Neural cell (in vitro differentiated cells): ENCODE results near the gene ACSS1. TPM values are rescaled to one million over a fixed set of nuclear protein-coding genes. Genes with fewer than 3 reads are reported as not detected.

Experiments used
- H2AFZ ChIP-seq: fragments of 200-600, 300-800 bp; sonication (generic), shearing (Covaris generic); 2 replicates; pipeline ENCODE4 v1.6.0; 2014; ENCODE audit warnings: low read depth, mild to moderate bottlenecking, antibody characterized with exemption, low read length, moderate library complexity
- H3F3A ChIP-seq: fragments of 200-600 bp; shearing (Covaris generic); 2 replicates; pipeline ENCODE4 v1.6.1; 2016; ENCODE audit warnings: mild to moderate bottlenecking, moderate library complexity, mixed read lengths, antibody characterized with exemption, low read length; ENCODE audit not compliant: insufficient read depth, poor library complexity, severe bottlenecking
- H3K27ac ChIP-seq: fragments of 200-600, 300-800 bp; sonication (generic), shearing (Covaris generic); 2 replicates; pipeline ENCODE4 v1.5.1; 2014; ENCODE audit warnings: mild to moderate bottlenecking, low read length, moderate library complexity
- H3K27me3 ChIP-seq: fragments of 300-800, 200-600 bp; sonication (generic), shearing (Covaris generic); 2 replicates; pipeline ENCODE4 v1.6.0; 2014; ENCODE audit warnings: mild to moderate bottlenecking, low read depth, low read length, moderate library complexity; ENCODE audit not compliant: insufficient read depth
- H3K36me3 ChIP-seq: fragments of 300-800, 200-600 bp; sonication (generic), shearing (Covaris generic); 2 replicates; pipeline ENCODE4 v1.5.1; 2014; ENCODE audit warnings: mild to moderate bottlenecking, antibody characterized with exemption, low read length, moderate library complexity; ENCODE audit not compliant: insufficient read depth
- H3K4me2 ChIP-seq: fragments of 300-800, 200-600 bp; sonication (generic), shearing (Covaris generic); 2 replicates; pipeline ENCODE4 v1.6.0; 2014; ENCODE audit warnings: mild to moderate bottlenecking, low read length
- H3K4me3 ChIP-seq: fragments of 300-800, 200-600 bp; sonication (generic), shearing (Covaris generic); 2 replicates; pipeline ENCODE4 v1.5.1; 2014; ENCODE audit warnings: mild to moderate bottlenecking, low read length, moderate library complexity
- H3K79me2 ChIP-seq: fragments of 200-600 bp; shearing (Covaris generic); replicated peaks from 2 replicates; pipeline ENCODE4 v1.6.0; 2014; ENCODE audit warnings: mild to moderate bottlenecking, low read length, moderate library complexity; ENCODE audit not compliant: insufficient read depth
- H3K9ac ChIP-seq: fragments of 300-800, 200-600 bp; sonication (generic), shearing (Covaris generic); 2 replicates; pipeline ENCODE4 v1.6.1; 2016; ENCODE audit warnings: mild to moderate bottlenecking, low read length, mixed read lengths
- H3K9me2 ChIP-seq: fragments of 200-600 bp; shearing (Covaris generic); 2 replicates; pipeline ENCODE4 v1.6.1; 2016; ENCODE audit warnings: mild to moderate bottlenecking, low read length, mixed read lengths; ENCODE audit not compliant: insufficient read depth
- H3K9me3 ChIP-seq: fragments of 200-600, 300-800 bp; sonication (generic), shearing (Covaris generic); 2 replicates; pipeline ENCODE4 v1.6.1; 2016; ENCODE audit warnings: mild to moderate bottlenecking, mixed run types, low read length, moderate library complexity, mixed read lengths
- H4K20me1 ChIP-seq: fragments of 200-600 bp; shearing (Covaris generic); 2 replicates; pipeline ENCODE4 v1.6.1; 2016; ENCODE audit warnings: mild to moderate bottlenecking, mixed run types; ENCODE audit not compliant: insufficient read depth
- EP300 ChIP-seq: fragments of 450-650 bp; conservative IDR thresholded peaks from 2 replicates; pipeline ENCODE4 v1.6.1; 2014; ENCODE audit warnings: antibody characterized with exemption, mild to moderate bottlenecking, moderate library complexity; ENCODE audit not compliant: poor library complexity, severe bottlenecking
- EZH2 ChIP-seq: fragments of 200-600, 300-800 bp; shearing (Covaris generic), sonication (generic); IDR thresholded peaks from 2 replicates; pipeline ENCODE4 v1.6.1; 2014; ENCODE audit warnings: antibody characterized with exemption, low read length, borderline replicate concordance, mild to moderate bottlenecking; ENCODE audit not compliant: insufficient read depth, poor library complexity, severe bottlenecking
- MXI1 ChIP-seq: fragments of 450-650 bp; conservative IDR thresholded peaks from 2 replicates; pipeline ENCODE4 v1.6.1; 2014; ENCODE audit warnings: antibody characterized with exemption, mild to moderate bottlenecking; ENCODE audit not compliant: poor library complexity, severe bottlenecking
- POLR2AphosphoS5 ChIP-seq: IDR thresholded peaks from 2 replicates; pipeline ENCODE4 v1.6.1; 2012
- RAD21 ChIP-seq: fragments of 450-650 bp; conservative IDR thresholded peaks from 2 replicates; pipeline ENCODE4 v1.6.1; 2014; ENCODE audit warnings: antibody characterized with exemption, mild to moderate bottlenecking, moderate library complexity
- SMC3 ChIP-seq: fragments of 450-650 bp; conservative IDR thresholded peaks from 2 replicates; pipeline ENCODE4 v1.6.1; 2014; ENCODE audit warnings: antibody characterized with exemption, mild to moderate bottlenecking, moderate library complexity; ENCODE audit not compliant: poor library complexity
- TAF1 ChIP-seq: IDR thresholded peaks from 2 replicates; pipeline ENCODE4 v1.6.1; 2012; ENCODE audit warnings: low read depth
- polyA plus RNA-seq: library from polyadenylated mRNA; depleted of rRNA; stranded (reverse); fragments of >200 nt; gene quantifications from 2 replicates; pipeline ENCODE4 v1.2.3, GENCODE V29; 2014
- TF ChIP-seq, protein P1 (sequence below): IDR thresholded peaks from 2 replicates; pipeline ENCODE4 v1.6.1; 2012; ENCODE audit warnings: borderline replicate concordance
- TF ChIP-seq, protein P2 (sequence below): fragments of 450-650 bp; IDR thresholded peaks from 2 replicates; pipeline ENCODE4 v1.5.1; 2014; ENCODE audit warnings: antibody characterized with exemption, mild to moderate bottlenecking, moderate library complexity; ENCODE audit not compliant: poor library complexity, severe bottlenecking

Gene ACSS1
- polyA plus RNA-seq, 1 donor from 2014 or later = not detected

DNA sequence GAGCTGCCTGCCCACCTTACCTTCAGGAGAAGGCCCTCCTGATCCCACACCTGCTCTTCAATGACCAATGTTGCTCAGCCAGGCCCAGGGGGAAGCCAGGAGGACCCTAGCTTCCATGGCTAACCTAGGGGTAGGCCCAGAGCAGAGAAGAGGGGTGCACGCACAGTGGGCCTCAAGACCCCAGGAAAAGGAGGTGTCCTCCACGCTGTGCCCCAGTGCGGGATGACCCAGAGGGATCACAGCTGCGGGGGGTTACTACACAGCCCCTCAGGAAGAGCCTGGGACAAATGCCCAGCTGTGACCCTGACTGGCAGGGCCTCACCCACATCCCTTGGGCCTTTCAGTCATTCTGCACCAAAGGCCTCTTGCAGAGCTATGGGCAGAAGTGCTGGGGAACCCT is 33.8 kb downstream of the ACSS1 start:
- no peaks in the 10 kb centered on the region for H3K36me3 ChIP-seq
- no peak overlapping the region for H3K4me2 ChIP-seq
- no peaks in the 10 kb centered on the region for H3K79me2 ChIP-seq
- no peaks in the 10 kb centered on the region for H4K20me1 ChIP-seq
- no peak overlapping the region for H3K9ac ChIP-seq
- H3F3A ChIP-seq = no peaks in the 10 kb centered on the region
- H2AFZ ChIP-seq = no peak overlapping the region
- no peak overlapping the region for H3K27ac ChIP-seq
- H3K9me3 ChIP-seq = no peaks in the 10 kb centered on the region
- no peaks in the 10 kb centered on the region for H3K9me2 ChIP-seq
- TF ChIP-seq TAF1 = no peak
- TF ChIP-seq, protein P1, sequence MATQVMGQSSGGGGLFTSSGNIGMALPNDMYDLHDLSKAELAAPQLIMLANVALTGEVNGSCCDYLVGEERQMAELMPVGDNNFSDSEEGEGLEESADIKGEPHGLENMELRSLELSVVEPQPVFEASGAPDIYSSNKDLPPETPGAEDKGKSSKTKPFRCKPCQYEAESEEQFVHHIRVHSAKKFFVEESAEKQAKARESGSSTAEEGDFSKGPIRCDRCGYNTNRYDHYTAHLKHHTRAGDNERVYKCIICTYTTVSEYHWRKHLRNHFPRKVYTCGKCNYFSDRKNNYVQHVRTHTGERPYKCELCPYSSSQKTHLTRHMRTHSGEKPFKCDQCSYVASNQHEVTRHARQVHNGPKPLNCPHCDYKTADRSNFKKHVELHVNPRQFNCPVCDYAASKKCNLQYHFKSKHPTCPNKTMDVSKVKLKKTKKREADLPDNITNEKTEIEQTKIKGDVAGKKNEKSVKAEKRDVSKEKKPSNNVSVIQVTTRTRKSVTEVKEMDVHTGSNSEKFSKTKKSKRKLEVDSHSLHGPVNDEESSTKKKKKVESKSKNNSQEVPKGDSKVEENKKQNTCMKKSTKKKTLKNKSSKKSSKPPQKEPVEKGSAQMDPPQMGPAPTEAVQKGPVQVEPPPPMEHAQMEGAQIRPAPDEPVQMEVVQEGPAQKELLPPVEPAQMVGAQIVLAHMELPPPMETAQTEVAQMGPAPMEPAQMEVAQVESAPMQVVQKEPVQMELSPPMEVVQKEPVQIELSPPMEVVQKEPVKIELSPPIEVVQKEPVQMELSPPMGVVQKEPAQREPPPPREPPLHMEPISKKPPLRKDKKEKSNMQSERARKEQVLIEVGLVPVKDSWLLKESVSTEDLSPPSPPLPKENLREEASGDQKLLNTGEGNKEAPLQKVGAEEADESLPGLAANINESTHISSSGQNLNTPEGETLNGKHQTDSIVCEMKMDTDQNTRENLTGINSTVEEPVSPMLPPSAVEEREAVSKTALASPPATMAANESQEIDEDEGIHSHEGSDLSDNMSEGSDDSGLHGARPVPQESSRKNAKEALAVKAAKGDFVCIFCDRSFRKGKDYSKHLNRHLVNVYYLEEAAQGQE = no peak
- no peak for TF ChIP-seq POLR2AphosphoS5
- no peak for TF ChIP-seq MXI1
- no peak for TF ChIP-seq SMC3
- no peak for TF ChIP-seq RAD21
- H3K27me3 ChIP-seq = no peaks in the 10 kb centered on the region
- no peak overlapping the region for H3K4me3 ChIP-seq

DNA sequence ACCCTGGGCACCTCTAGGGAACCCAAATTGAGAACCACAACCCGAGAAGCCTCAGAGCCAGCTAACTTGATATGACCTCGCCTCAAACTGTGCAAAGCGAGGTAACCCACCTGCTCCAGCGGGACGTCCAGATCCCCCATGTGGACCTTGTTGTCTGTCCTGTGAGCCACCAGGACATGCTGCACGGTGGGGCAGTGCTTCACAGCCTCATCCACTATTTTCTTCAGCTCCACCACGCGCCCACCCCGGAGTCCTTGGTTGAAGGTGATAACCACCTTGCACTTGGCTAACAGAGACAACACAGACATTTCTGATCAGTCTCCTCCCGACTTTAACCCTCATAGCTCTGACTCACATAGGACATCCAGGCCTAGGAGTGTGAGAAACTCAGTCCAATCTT is 34.6 kb downstream of the ACSS1 start:
- Histone ChIP-seq H3K36me3 (no peaks in the 10 kb centered on the region), H3K79me2 (no peaks in the 10 kb centered on the region), H3K27me3 (no peaks in the 10 kb centered on the region), H3K27ac (no peak overlapping the region), H3K9ac (no peak overlapping the region), H4K20me1 (no peaks in the 10 kb centered on the region), H3F3A (no peaks in the 10 kb centered on the region), H3K9me2 (no peaks in the 10 kb centered on the region), H3K4me3 (no peak overlapping the region), H2AFZ (no peak overlapping the region), H3K4me2 (no peak overlapping the region), H3K9me3 (no peaks in the 10 kb centered on the region)
- TF ChIP-seq TAF1 (no peak), EP300 (no peak), SMC3 (no peak), POLR2AphosphoS5 (no peak), EZH2 (no peak), MXI1 (no peak), RAD21 (no peak)
- TF ChIP-seq, protein P2, sequence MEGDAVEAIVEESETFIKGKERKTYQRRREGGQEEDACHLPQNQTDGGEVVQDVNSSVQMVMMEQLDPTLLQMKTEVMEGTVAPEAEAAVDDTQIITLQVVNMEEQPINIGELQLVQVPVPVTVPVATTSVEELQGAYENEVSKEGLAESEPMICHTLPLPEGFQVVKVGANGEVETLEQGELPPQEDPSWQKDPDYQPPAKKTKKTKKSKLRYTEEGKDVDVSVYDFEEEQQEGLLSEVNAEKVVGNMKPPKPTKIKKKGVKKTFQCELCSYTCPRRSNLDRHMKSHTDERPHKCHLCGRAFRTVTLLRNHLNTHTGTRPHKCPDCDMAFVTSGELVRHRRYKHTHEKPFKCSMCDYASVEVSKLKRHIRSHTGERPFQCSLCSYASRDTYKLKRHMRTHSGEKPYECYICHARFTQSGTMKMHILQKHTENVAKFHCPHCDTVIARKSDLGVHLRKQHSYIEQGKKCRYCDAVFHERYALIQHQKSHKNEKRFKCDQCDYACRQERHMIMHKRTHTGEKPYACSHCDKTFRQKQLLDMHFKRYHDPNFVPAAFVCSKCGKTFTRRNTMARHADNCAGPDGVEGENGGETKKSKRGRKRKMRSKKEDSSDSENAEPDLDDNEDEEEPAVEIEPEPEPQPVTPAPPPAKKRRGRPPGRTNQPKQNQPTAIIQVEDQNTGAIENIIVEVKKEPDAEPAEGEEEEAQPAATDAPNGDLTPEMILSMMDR = no peak
- TF ChIP-seq, protein P1 = no peak
